NB4 (cell line): ENCODE results near the gene SOX13.
"Not testable (repeated sequence)": the region's sequence is repeated elsewhere in the genome, so short reads cannot be mapped to it uniquely, and the experiment has no call there.

Experiments
- DNase-seq: peaks from one replicate; pipeline ENCODE4 v3.0.0; 2010; ENCODE audit warnings: low read depth
- H3K4me3 ChIP-seq: one replicate; pipeline ENCODE4 v1.5.1; 2011; ENCODE audit warnings: mild to moderate bottlenecking, low read depth, low read length, moderate library complexity
- CTCF ChIP-seq: IDR thresholded peaks from one replicate; pipeline ENCODE4 v1.5.1; 2012; ENCODE audit warnings: low read depth, low read length
- MAX ChIP-seq: IDR thresholded peaks from 2 replicates; pipeline ENCODE4 v1.6.1; 2011; ENCODE audit warnings: low read depth, low read length
- MYC ChIP-seq: IDR thresholded peaks from 2 replicates; pipeline ENCODE4 v1.6.1; 2011; ENCODE audit warnings: low read depth, low read length
- POLR2A ChIP-seq: IDR thresholded peaks from 2 replicates; pipeline ENCODE4 v1.6.1; 2011; ENCODE audit warnings: mild to moderate bottlenecking; ENCODE audit not compliant: insufficient read length; ENCODE audit errors: extremely low read depth

SOX13 gene

GRCh38 chr1:204087181-204087892 is 14.4 kb downstream of the SOX13 start:
- TF ChIP-seq CTCF (no peak), POLR2A (no peak), MYC (no peak), MAX (no peak)
- DNase-seq: no peak
- no peak overlapping the region for H3K4me3 ChIP-seq

GRCh38 chr1:204087893-204088528 is 15.1 kb downstream of the SOX13 start:
- TF ChIP-seq POLR2A (no peak), CTCF (no peak), MYC (no peak), MAX (no peak)
- DNase-seq: no peak
- no peak overlapping the region for H3K4me3 ChIP-seq

DNA sequence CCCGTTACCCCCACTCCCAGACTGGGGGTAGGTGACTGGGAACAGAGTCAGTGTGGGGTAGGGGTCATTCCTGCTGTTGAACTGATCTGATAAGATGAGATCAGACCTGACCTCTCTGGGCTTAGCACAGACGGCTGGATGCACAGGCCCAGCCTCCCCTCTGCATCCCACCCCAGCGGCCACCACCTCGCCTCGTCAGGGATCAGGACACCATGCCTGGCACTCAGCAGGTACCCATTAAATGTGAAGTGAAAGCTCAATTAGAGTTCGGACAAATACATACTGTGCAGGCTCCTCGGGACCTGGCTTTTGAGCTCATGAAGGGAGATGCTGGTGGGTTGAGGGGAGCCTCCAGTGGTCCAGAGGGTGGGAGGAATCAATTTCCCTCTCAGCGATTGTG is 15.7 kb downstream of the SOX13 start:
- TF ChIP-seq MYC (no peak), MAX (no peak), CTCF (no peak), POLR2A (no peak)
- no peak overlapping the region for H3K4me3 ChIP-seq
- no peak for DNase-seq

GRCh38 chr1:204089044-204089751 is 16.3 kb downstream of the SOX13 start:
- DNase-seq: no peak
- TF ChIP-seq MYC: no peak
- no peak for TF ChIP-seq POLR2A
- TF ChIP-seq CTCF: no peak
- no peak overlapping the region for H3K4me3 ChIP-seq

DNA sequence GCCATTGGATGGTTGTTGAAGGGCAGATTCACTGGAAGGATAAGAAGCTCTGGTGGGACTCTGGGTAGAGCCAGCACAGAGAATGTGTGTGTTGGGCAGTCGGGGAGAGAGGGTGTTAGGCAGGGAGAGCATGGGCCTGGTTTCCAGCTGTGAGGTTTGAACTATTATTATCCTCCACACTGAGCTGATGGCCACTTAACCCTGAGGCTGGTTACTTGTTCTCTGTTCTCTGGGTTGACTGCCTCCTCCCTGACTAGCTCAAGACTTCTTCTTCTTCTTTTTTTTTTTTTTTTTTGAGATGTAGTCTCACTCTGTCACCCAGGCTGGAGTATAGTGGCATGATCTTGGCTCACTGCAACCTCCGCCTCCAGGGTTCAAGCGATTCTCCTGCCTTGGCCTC is 17.2 kb downstream of the SOX13 start:
- not testable (repeated sequence) for H3K4me3 ChIP-seq, DNase-seq

GRCh38 chr1:204091066-204091465 is 18.2 kb downstream of the SOX13 start:
- DNase-seq: no peak
- TF ChIP-seq CTCF (no peak), POLR2A (no peak), MAX (no peak)
- H3K4me3 ChIP-seq: no peak overlapping the region
